ENCODE measurements around the gene BBS12. TPM values are rescaled to one million over a fixed set of nuclear protein-coding genes. Genes with fewer than 3 reads are reported as not detected.
"Not testable (repeated sequence)": the region's sequence is repeated elsewhere in the genome, so short reads cannot be mapped to it uniquely, and the experiment has no call there.

The BBS12 gene
- total RNA-seq, 1 donor from 2014 or later, result 2.2 TPM

DNA sequence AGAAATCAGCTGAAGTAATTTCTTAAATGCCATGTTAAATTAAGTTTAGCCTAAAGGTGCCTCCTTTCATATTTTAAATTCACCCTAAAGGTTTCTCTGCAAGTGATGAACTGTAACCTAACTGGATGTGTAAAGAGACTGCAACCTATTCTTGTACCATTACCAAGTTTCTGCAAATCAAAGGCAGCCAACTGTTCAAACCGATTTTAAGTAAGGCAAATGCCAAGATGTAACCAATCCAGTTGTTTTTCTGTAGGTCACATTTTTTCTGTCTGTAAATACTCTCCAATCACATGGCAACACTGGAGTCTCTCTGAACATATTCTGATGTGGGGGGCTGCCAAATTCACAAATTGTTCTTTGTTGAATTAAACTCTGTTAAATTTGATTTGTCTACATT lies 51.8 kb downstream of the BBS12 start:
- DNase-seq (ENCODE audit: extremely low spot score in 2 of 2), result no peak
- Histone ChIP-seq H3K4me3 (no peak overlapping the region), H3K36me3 (no peaks in the 10 kb centered on the region), H3K27me3 (no peaks in the 10 kb centered on the region), H3K27ac (no peak overlapping the region), H3K4me1 (peaks cover 11% of the 10 kb centered on the region), H3K9me3 (no peaks in the 10 kb centered on the region)
- no peak for TF ChIP-seq POLR2A (IDR thresholded peaks at IDR 0.05)
- no peak for TF ChIP-seq CTCF (IDR thresholded peaks at IDR 0.05)
- TF ChIP-seq POLR2AphosphoS5 (IDR thresholded peaks at IDR 0.05; ENCODE audit: insufficient read depth in 1 of 2, low read depth in 1 of 2), result no peak
- intact Hi-C loops (cut with DNase I), result no loop called here

- intact Hi-C loops (cut with DNase I), result no loop called here
- peaks cover 11% of the 10 kb centered on the region for H3K4me1 ChIP-seq
- H3K36me3 ChIP-seq, result no peaks in the 10 kb centered on the region
- no peak for DNase-seq (ENCODE audit: extremely low spot score in 2 of 2)
- no peak overlapping the region for H3K4me3 ChIP-seq
- no peaks in the 10 kb centered on the region for H3K9me3 ChIP-seq
- no peak for TF ChIP-seq CTCF (IDR thresholded peaks at IDR 0.05)
- H3K27me3 ChIP-seq, result no peaks in the 10 kb centered on the region
- H3K27ac ChIP-seq, result no peak overlapping the region
Observed at GRCh38 chr4:122785099-122785498, 52.6 kb downstream of the BBS12 start.

DNA sequence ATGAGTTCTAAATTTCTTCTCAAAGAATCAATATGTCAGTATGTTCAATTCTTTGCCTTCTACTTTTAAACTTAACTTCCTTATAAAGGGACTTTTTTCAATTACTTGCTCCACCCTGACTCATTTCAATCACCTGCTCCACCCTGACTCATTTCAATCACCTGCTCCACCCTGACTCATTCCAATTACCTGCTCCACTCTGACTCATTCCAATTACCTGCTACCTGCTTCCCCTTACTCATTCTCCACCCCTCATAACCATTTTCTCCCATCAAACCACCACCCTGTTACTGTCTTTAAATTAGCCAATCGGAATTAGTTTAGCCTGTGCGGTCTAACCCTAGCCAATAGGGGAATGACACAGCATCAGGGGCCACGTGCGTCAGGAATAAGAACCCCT lies 53.8 kb downstream of the BBS12 start:
- DNase-seq (ENCODE audit: extremely low spot score in 2 of 2); H3K27me3 ChIP-seq; H3K36me3 ChIP-seq; H3K4me3 ChIP-seq; H3K9me3 ChIP-seq; H3K27ac ChIP-seq; intact Hi-C loops (cut with DNase I): not testable (repeated sequence)
- peaks cover 11% of the 10 kb centered on the region for H3K4me1 ChIP-seq

DNA sequence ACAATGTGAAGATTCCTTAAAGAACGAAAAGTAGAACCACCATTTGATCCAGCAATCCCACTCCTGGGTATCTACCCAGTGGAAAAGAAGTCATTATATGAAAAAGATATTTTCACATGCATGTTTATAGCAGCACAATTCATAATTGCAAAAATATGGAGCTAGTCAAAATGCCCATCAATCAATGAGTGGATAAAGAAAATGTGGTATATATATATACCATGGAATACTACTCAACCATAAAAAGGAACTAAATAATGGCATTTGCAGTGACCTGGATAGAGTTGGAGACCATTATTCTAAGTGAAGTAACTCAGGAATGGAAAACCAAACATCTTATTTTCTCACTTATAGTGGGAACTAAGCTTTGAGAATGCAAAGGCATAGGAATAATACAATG lies 54.4 kb downstream of the BBS12 start:
- H3K36me3 ChIP-seq; intact Hi-C loops (cut with DNase I); DNase-seq (ENCODE audit: extremely low spot score in 2 of 2); H3K4me3 ChIP-seq; H3K9me3 ChIP-seq; H3K27me3 ChIP-seq; H3K27ac ChIP-seq: not testable (repeated sequence)
- H3K4me1 ChIP-seq, result peaks cover 11% of the 10 kb centered on the region

DNA sequence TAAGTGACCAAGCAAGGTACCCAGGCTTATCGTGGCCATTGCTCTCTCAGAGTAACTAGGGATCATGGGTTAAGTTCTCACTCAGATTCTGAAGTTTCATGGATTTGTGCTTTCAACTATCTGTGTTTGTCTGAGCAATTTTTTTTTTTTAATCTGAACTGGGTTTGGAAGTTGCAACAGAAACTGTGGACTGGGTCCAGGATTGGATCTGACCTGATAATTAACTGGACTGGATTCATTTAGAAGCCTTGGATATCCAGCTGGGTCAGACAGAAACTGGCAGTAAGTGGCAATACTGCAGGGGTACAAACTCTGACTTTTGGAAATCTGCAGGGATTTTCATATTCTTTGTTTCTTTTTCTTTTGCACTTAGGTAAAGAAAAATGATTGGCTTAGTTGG lies 55.4 kb downstream of the BBS12 start:
- Histone ChIP-seq H3K27me3 (no peaks in the 10 kb centered on the region), H3K27ac (no peak overlapping the region), H3K36me3 (no peaks in the 10 kb centered on the region), H3K9me3 (no peaks in the 10 kb centered on the region), H3K4me1 (peaks cover 11% of the 10 kb centered on the region), H3K4me3 (no peak overlapping the region)
- intact Hi-C loops (cut with DNase I), result no loop called here
- no peak for TF ChIP-seq CTCF (IDR thresholded peaks at IDR 0.05)
- no peak for DNase-seq (ENCODE audit: extremely low spot score in 2 of 2)

- Histone ChIP-seq H3K9me3 (no peaks in the 10 kb centered on the region), H3K27me3 (no peaks in the 10 kb centered on the region), H3K27ac (no peak overlapping the region), H3K36me3 (no peaks in the 10 kb centered on the region), H3K4me1 (peaks cover under 1% of the 10 kb centered on the region), H3K4me3 (no peak overlapping the region)
- TF ChIP-seq POLR2A (IDR thresholded peaks at IDR 0.05) (no peak), POLR2AphosphoS5 (IDR thresholded peaks at IDR 0.05; ENCODE audit: insufficient read depth in 1 of 2, low read depth in 1 of 2) (no peak)
- DNase-seq (ENCODE audit: extremely low spot score in 2 of 2), result no peak
- intact Hi-C loops (cut with DNase I), result no loop called here
Observed at GRCh38 chr4:122788935-122789334, 56.4 kb downstream of the BBS12 start.

- Histone ChIP-seq H3K27ac (no peak overlapping the region), H3K4me1 (peaks cover 21% of the 10 kb centered on the region), H3K27me3 (no peaks in the 10 kb centered on the region), H3K36me3 (no peaks in the 10 kb centered on the region), H3K4me3 (no peak overlapping the region), H3K9me3 (no peaks in the 10 kb centered on the region)
- DNase-seq (ENCODE audit: extremely low spot score in 2 of 2), result no peak
- intact Hi-C loops (cut with DNase I), result no loop called here
- TF ChIP-seq CTCF (IDR thresholded peaks at IDR 0.05) (no peak), POLR2AphosphoS5 (IDR thresholded peaks at IDR 0.05; ENCODE audit: insufficient read depth in 1 of 2, low read depth in 1 of 2) (no peak), POLR2A (IDR thresholded peaks at IDR 0.05) (no peak)
Observed at GRCh38 chr4:122793811-122794210, 61.3 kb downstream of the BBS12 start.

All from vagina (tissue), 2 donors.